Keratinocyte (primary cell): ENCODE results near the gene GFI1B. TPM values are rescaled to one million over a fixed set of nuclear protein-coding genes. Genes with fewer than 3 reads are reported as not detected.

Source experiments
- DNase-seq: peaks from one replicate; pipeline ENCODE4 v3.0.0-alpha.2; 2011; ENCODE audit warnings: low read depth, missing footprints, low spot score
- FAIRE-seq: peaks from 2 replicates; lab custom pipeline; 2011; peaks lifted over from hg19 to GRCh38; lab: Jason Lieb, UNC
- H2AFZ ChIP-seq: 2 replicates; pipeline ENCODE4 v1.6.0; 2012; ENCODE audit warnings: low read length, control low read depth, inconsistent platforms; ENCODE audit not compliant: control insufficient read depth
- H3K27ac ChIP-seq: 2 replicates; pipeline ENCODE4 v1.5.1; 2011; ENCODE audit warnings: low read length; ENCODE audit not compliant: control insufficient read depth, insufficient read depth
- H3K27me3 ChIP-seq: 3 replicates; pipeline ENCODE4 v1.6.0; 2011; ENCODE audit warnings: low read length; ENCODE audit not compliant: control insufficient read depth, insufficient read depth; ENCODE audit errors: extremely low read depth
- H3K36me3 ChIP-seq, 2 experiments: 2 replicates in 1 of 2; 3 replicates in 1 of 2; pipeline ENCODE4 v1.5.1; 2011; ENCODE audit warnings: low read length in 2 of 2, mild to moderate bottlenecking in 1 of 2; ENCODE audit not compliant: control insufficient read depth in 2 of 2, insufficient read depth in 2 of 2; ENCODE audit errors: extremely low read depth in 1 of 2
- H3K4me1 ChIP-seq: 3 replicates; pipeline ENCODE4 v1.5.1; 2011; ENCODE audit warnings: low read length; ENCODE audit not compliant: control insufficient read depth, insufficient read depth; ENCODE audit errors: extremely low read depth
- H3K4me2 ChIP-seq: 3 replicates; pipeline ENCODE4 v1.6.0; 2011; ENCODE audit warnings: low read depth, low read length; ENCODE audit not compliant: control insufficient read depth, insufficient read depth; ENCODE audit errors: extremely low read depth
- H3K4me3 ChIP-seq, 3 experiments: fragments of 200-600 bp in 1 of 3; sonication (generic) in 1 of 3; 2 replicates in 2 of 3; 3 replicates in 1 of 3; pipeline ENCODE4 v1.5.1; 2011 to 2016; ENCODE audit warnings: low read length in 3 of 3, mild to moderate bottlenecking in 3 of 3, control low read depth in 2 of 3, inconsistent platforms in 1 of 3, low read depth in 1 of 3, mixed read lengths in 1 of 3, mixed run types in 1 of 3, moderate library complexity in 1 of 3; ENCODE audit not compliant: control insufficient read depth in 2 of 3, insufficient read depth in 2 of 3; ENCODE audit errors: extremely low read depth in 1 of 3
- H3K79me2 ChIP-seq: 2 replicates; pipeline ENCODE4 v1.6.0; 2012; ENCODE audit warnings: low read length; ENCODE audit not compliant: control insufficient read depth, insufficient read depth
- H3K9ac ChIP-seq: 3 replicates; pipeline ENCODE4 v1.6.0; 2011; ENCODE audit warnings: low read length; ENCODE audit not compliant: control insufficient read depth, insufficient read depth; ENCODE audit errors: extremely low read depth
- H3K9me1 ChIP-seq: 3 replicates; pipeline ENCODE4 v1.6.0; 2011; ENCODE audit warnings: low read length; ENCODE audit not compliant: control insufficient read depth, insufficient read depth; ENCODE audit errors: extremely low read depth
- H3K9me3 ChIP-seq: 2 replicates; pipeline ENCODE4 v1.5.1; 2012; ENCODE audit warnings: low read depth, low read length; ENCODE audit not compliant: control insufficient read depth
- H4K20me1 ChIP-seq: 3 replicates; pipeline ENCODE4 v1.6.0; 2011; ENCODE audit warnings: low read length; ENCODE audit not compliant: control insufficient read depth, insufficient read depth; ENCODE audit errors: extremely low read depth
- EZH2 ChIP-seq: IDR thresholded peaks from one replicate; pipeline ENCODE4 v1.6.1; 2012; ENCODE audit warnings: inconsistent platforms, mild to moderate bottlenecking, low read length, moderate library complexity
- dilution Hi-C: fragments of 300-500 bp; cut with MboI; formaldehyde crosslinking; loops from one replicate; pipeline ENCODE4 v1.7.0; 2020; ENCODE audit warnings: low sequenced_read_pairs; ENCODE audit not compliant: extremely low pct_ligation_motif_present
- polyA plus RNA-seq, 5 experiments: library from polyadenylated mRNA; depleted of rRNA in 3 of 5; stranded (reverse) in 3 of 5; stranded (forward) in 1 of 5; unstranded in 1 of 5; fragments of >200 nt; gene quantifications; 1 replicate in 1 of 5; 2 replicates in 3 of 5; 3 replicates in 1 of 5; pipeline versions ENCODE4 v1.2.1 to v1.2.3, GENCODE V29; 2011 to 2012; ENCODE audit warnings: missing spikeins in 2 of 5, low read depth in 1 of 5, low replicate concordance in 1 of 5
- TF ChIP-seq, protein P1 (sequence below), 3 experiments: IDR thresholded peaks in 1 of 3; conservative IDR thresholded peaks in 1 of 3; optimal IDR thresholded peaks in 1 of 3; 2 replicates in 2 of 3; 3 replicates in 1 of 3; pipeline versions ENCODE3 to v1.5.1; 2011; ENCODE audit warnings: low read length in 3 of 3, mild to moderate bottlenecking in 3 of 3, moderate library complexity in 2 of 3, control low read depth in 1 of 3, inconsistent platforms in 1 of 3; ENCODE audit not compliant: insufficient read depth in 2 of 3; ENCODE audit errors: extremely low read depth in 1 of 3

Gene GFI1B
- polyA plus RNA-seq, 1 donor (not counting 4 experiments of a cell fraction or from before 2014, with no cell fraction given): not detected

DNA sequence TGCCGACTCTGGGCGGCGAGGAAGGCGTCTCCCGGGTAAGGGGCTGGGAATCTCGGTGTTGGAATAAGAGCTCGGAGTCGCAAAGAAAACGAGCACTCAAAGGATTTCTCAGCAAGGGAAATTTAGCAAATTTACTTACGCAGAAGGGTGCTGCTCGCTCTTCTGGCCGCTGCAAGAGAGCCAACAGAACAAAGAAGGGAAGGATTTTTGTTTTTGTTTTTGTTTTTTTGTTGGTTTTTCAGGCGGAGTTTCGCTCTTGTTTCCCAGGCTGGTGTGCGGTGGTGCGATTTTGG lies 52.6 kb downstream of the GFI1B start:
- Histone ChIP-seq H3K79me2 (peaks cover 58% of the 10 kb centered on the region), H3K4me1 (peaks cover 15% of the 10 kb centered on the region), H3K27ac (peak overlapping the region; percentile 92), H3K27me3 (no peaks in the 10 kb centered on the region), H3K9me1 (no peaks in the 10 kb centered on the region), H3K4me3 (peak overlapping the region; percentile 82 to 99 (median 94)), H3K9me3 (no peaks in the 10 kb centered on the region), H4K20me1 (no peaks in the 10 kb centered on the region), H3K9ac (peak overlapping the region; percentile 95), H3K4me2 (peak overlapping the region; percentile 60), H3K36me3 (peaks cover 0 to 3% of the 10 kb centered on the region in 2 experiments), H2AFZ (peak overlapping the region; percentile 96)
- dilution Hi-C loops: no loop called here
- no peak for FAIRE-seq
- TF ChIP-seq, protein P1, sequence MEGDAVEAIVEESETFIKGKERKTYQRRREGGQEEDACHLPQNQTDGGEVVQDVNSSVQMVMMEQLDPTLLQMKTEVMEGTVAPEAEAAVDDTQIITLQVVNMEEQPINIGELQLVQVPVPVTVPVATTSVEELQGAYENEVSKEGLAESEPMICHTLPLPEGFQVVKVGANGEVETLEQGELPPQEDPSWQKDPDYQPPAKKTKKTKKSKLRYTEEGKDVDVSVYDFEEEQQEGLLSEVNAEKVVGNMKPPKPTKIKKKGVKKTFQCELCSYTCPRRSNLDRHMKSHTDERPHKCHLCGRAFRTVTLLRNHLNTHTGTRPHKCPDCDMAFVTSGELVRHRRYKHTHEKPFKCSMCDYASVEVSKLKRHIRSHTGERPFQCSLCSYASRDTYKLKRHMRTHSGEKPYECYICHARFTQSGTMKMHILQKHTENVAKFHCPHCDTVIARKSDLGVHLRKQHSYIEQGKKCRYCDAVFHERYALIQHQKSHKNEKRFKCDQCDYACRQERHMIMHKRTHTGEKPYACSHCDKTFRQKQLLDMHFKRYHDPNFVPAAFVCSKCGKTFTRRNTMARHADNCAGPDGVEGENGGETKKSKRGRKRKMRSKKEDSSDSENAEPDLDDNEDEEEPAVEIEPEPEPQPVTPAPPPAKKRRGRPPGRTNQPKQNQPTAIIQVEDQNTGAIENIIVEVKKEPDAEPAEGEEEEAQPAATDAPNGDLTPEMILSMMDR (optimal IDR thresholded peaks at IDR 0.05 in 1 of 3, IDR thresholded peaks at IDR 0.05 in 1 of 3, conservative IDR thresholded peaks at IDR 0.05 in 1 of 3; ENCODE audit: extremely low read depth in 1 of 3, insufficient read depth in 2 of 3, low read length in 3 of 3): no peak
- TF ChIP-seq EZH2: no peak
- no peak for DNase-seq

DNA sequence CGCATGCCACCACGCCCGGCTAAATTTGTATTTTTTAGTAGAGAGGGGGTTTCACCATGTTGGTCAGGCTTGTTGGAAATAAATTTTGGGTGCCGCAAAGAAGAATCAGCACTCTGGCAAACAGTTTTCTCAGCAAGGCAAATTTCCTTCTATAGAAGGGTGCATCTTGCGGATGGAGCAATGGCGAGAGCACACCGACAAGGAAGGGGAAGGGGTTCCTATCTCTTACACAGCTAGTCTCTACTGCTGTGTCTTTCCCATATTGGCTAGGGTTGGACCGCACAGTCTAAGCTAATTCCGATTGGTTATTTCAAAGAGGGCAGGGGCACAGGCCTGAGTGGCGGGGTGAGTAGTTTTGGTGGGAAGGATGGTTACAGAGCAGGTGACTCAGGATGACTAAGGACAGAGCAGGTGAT lies 53.0 kb downstream of the GFI1B start:
- H2AFZ ChIP-seq: no peak overlapping the region
- no peaks in the 10 kb centered on the region for H3K9me3 ChIP-seq
- H3K9me1 ChIP-seq: no peaks in the 10 kb centered on the region
- peaks cover 15% of the 10 kb centered on the region for H3K4me1 ChIP-seq
- no peaks in the 10 kb centered on the region for H3K27me3 ChIP-seq
- no peak for DNase-seq
- FAIRE-seq: no peak
- H3K4me3 ChIP-seq: peak overlapping the region; percentile 82 to 99 (median 94)
- peak overlapping the region; percentile 60 for H3K4me2 ChIP-seq
- dilution Hi-C loops: no loop called here
- peak overlapping the region; percentile 92 for H3K27ac ChIP-seq
- H3K79me2 ChIP-seq: peaks cover 61% of the 10 kb centered on the region
- H3K36me3 ChIP-seq: peaks cover 0 to 3% of the 10 kb centered on the region in 2 experiments
- TF ChIP-seq, protein P1 (optimal IDR thresholded peaks at IDR 0.05 in 1 of 3, IDR thresholded peaks at IDR 0.05 in 1 of 3, conservative IDR thresholded peaks at IDR 0.05 in 1 of 3; ENCODE audit: extremely low read depth in 1 of 3, insufficient read depth in 2 of 3, low read length in 3 of 3): no peak
- no peaks in the 10 kb centered on the region for H4K20me1 ChIP-seq
- H3K9ac ChIP-seq: peak overlapping the region; percentile 95
